Glutamatergic neuron (in vitro differentiated cells): ENCODE results near the gene GBP5. TPM values are rescaled to one million over a fixed set of nuclear protein-coding genes. Genes with fewer than 3 reads are reported as not detected.
"Not testable (repeated sequence)": the region's sequence is repeated elsewhere in the genome, so short reads cannot be mapped to it uniquely, and the experiment has no call there.

Experiments
- DNase-seq: peaks from one replicate; pipeline ENCODE4 v3.0.0; 2022
- H3K27ac Mint-ChIP-seq: one replicate; pipeline ENCODE4 v1.8.0; 2020; ENCODE audit warnings: mild to moderate bottlenecking, mixed read lengths, inconsistent platforms; ENCODE audit not compliant: unreplicated experiment
- H3K27me3 Mint-ChIP-seq: one replicate; pipeline ENCODE4 v1.8.0; 2020; ENCODE audit warnings: mild to moderate bottlenecking, moderate library complexity, mixed read lengths, inconsistent platforms; ENCODE audit not compliant: unreplicated experiment
- H3K36me3 Mint-ChIP-seq: one replicate; pipeline ENCODE4 v1.8.0; 2020; ENCODE audit warnings: mild to moderate bottlenecking, mixed read lengths, inconsistent platforms; ENCODE audit not compliant: unreplicated experiment
- H3K4me1 Mint-ChIP-seq: one replicate; pipeline ENCODE4 v1.8.0; 2020; ENCODE audit warnings: mild to moderate bottlenecking, low read depth, mixed read lengths, inconsistent platforms; ENCODE audit not compliant: unreplicated experiment
- H3K4me3 Mint-ChIP-seq: one replicate; pipeline ENCODE4 v1.8.0; 2020; ENCODE audit warnings: mild to moderate bottlenecking, mixed read lengths, inconsistent platforms; ENCODE audit not compliant: unreplicated experiment
- H3K9me3 Mint-ChIP-seq: one replicate; pipeline ENCODE4 v1.8.0; 2020; ENCODE audit warnings: mild to moderate bottlenecking, moderate library complexity, mixed read lengths, inconsistent platforms; ENCODE audit not compliant: unreplicated experiment
- CTCF ChIP-seq: fragments of 200-600 bp; sonication (generic); IDR thresholded peaks from one replicate; pipeline ENCODE4 v1.5.0; 2021; ENCODE audit not compliant: partially characterized antibody, unreplicated experiment
- total RNA-seq: library from RNA; stranded (reverse); fragmentation: NEBNext Ultra II Directional; extraction: Animal tissue kit (Norgen Biotek cat#: 25700); gene quantifications from one replicate; pipeline ENCODE4 v1.2.1, GENCODE V29; 2021; ENCODE audit not compliant: unreplicated experiment

Gene GBP5
- total RNA-seq, 1 donor from 2014 or later: not detected

GRCh38 chr1:89302697-89303332 is 30.2 kb upstream of the GBP5 start:
- DNase-seq: no peak
- Mint-ChIP-seq H3K9me3 (no peaks in the 10 kb centered on the region), H3K36me3 (no peaks in the 10 kb centered on the region), H3K27me3 (no peaks in the 10 kb centered on the region), H3K4me3 (no peak overlapping the region), H3K4me1 (no peaks in the 10 kb centered on the region), H3K27ac (no peak overlapping the region)
- no peak for TF ChIP-seq CTCF

- H3K27me3 Mint-ChIP-seq, H3K9me3 Mint-ChIP-seq, H3K27ac Mint-ChIP-seq, DNase-seq, H3K4me1 Mint-ChIP-seq, H3K4me3 Mint-ChIP-seq, H3K36me3 Mint-ChIP-seq: not testable (repeated sequence)
These were observed 27.2 kb upstream of the GBP5 start for GRCh38 chr1:89299739-89300463.

- H3K4me3 Mint-ChIP-seq: no peak overlapping the region
- H3K27me3 Mint-ChIP-seq: no peaks in the 10 kb centered on the region
- no peaks in the 10 kb centered on the region for H3K9me3 Mint-ChIP-seq
- no peak for DNase-seq
- no peaks in the 10 kb centered on the region for H3K4me1 Mint-ChIP-seq
- no peaks in the 10 kb centered on the region for H3K36me3 Mint-ChIP-seq
- H3K27ac Mint-ChIP-seq: no peak overlapping the region
- TF ChIP-seq CTCF: no peak
These were observed 25.8 kb upstream of the GBP5 start for GRCh38 chr1:89298461-89298860.

GRCh38 chr1:89295187-89295586 is 22.5 kb upstream of the GBP5 start:
- DNase-seq: no peak
- Mint-ChIP-seq H3K36me3 (no peaks in the 10 kb centered on the region), H3K4me3 (no peak overlapping the region), H3K4me1 (no peaks in the 10 kb centered on the region), H3K9me3 (no peaks in the 10 kb centered on the region), H3K27ac (no peak overlapping the region), H3K27me3 (no peaks in the 10 kb centered on the region)
- TF ChIP-seq CTCF: no peak

GRCh38 chr1:89291276-89291675 is 18.6 kb upstream of the GBP5 start:
- Mint-ChIP-seq H3K27me3 (no peaks in the 10 kb centered on the region), H3K27ac (no peak overlapping the region), H3K4me3 (no peak overlapping the region)

More at GRCh38 chr1:89291276-89291675, 18.6 kb upstream of the GBP5 start:
- TF ChIP-seq CTCF: no peak
- H3K36me3 Mint-ChIP-seq: no peaks in the 10 kb centered on the region
- no peaks in the 10 kb centered on the region for H3K4me1 Mint-ChIP-seq
- DNase-seq: no peak
- no peaks in the 10 kb centered on the region for H3K9me3 Mint-ChIP-seq
